Esophagus muscularis mucosa (tissue), 4 donors: ENCODE data around the gene RYR1. TPM values are rescaled to one million over a fixed set of nuclear protein-coding genes. Genes with fewer than 3 reads are reported as not detected.
"Not testable (repeated sequence)": the region's sequence is repeated elsewhere in the genome, so short reads cannot be mapped to it uniquely, and the experiment has no call there.

ENCODE experiments used
- DNase-seq: peaks from one replicate; pipeline ENCODE4 v3.0.0-alpha.2; 2017; ENCODE audit errors: extremely low spot score
- H3K27ac ChIP-seq, 4 donors: fragments of 200-600 bp; sonication (generic); replicated peaks in 1 of 4; 1 replicate in 3 of 4; 2 replicates in 1 of 4; pipeline ENCODE4 v1.5.1; 2016 to 2019; ENCODE audit warnings: mild to moderate bottlenecking in 1 of 4
- H3K27me3 ChIP-seq, 4 donors: fragments of 200-600 bp; sonication (generic); one replicate each; pipeline versions ENCODE4 v1.5.1 to v1.6.0; 2016 to 2019
- H3K36me3 ChIP-seq, 4 donors: fragments of 200-600 bp; sonication (generic); one replicate each; pipeline ENCODE4 v1.5.1; 2016 to 2019
- H3K4me1 ChIP-seq, 4 donors: fragments of 200-600 bp; sonication (generic); one replicate each; pipeline ENCODE4 v1.5.1; 2016 to 2019
- H3K4me3 ChIP-seq, 4 donors: fragments of 200-600 bp; sonication (generic); 1 replicate in 2 of 4; 2 replicates in 2 of 4; pipeline ENCODE4 v1.5.1; 2016 to 2019; ENCODE audit warnings: mild to moderate bottlenecking in 4 of 4, moderate library complexity in 1 of 4
- H3K9me3 ChIP-seq, 4 donors: fragments of 200-600 bp; sonication (generic); 1 replicate in 3 of 4; 2 replicates in 1 of 4; pipeline ENCODE4 v1.5.1; 2016 to 2019
- EP300 ChIP-seq: sonication (generic); formaldehyde crosslinking; IDR thresholded peaks from one replicate; pipeline ENCODE4 v1.6.1; 2017; ENCODE audit warnings: antibody characterized with exemption
- POLR2A ChIP-seq: fragments of 450-650 bp; IDR thresholded peaks from one replicate; pipeline ENCODE4 v1.6.1; 2017; ENCODE audit warnings: antibody characterized with exemption, moderate library complexity, mild to moderate bottlenecking, low read depth
- POLR2AphosphoS5 ChIP-seq, 2 donors: sonication (generic); formaldehyde crosslinking; IDR thresholded peaks; one replicate each; pipeline ENCODE4 v1.6.1; 2017; ENCODE audit warnings: antibody characterized with exemption in 2 of 2
- WGBS: methylation state at CpG from one replicate; pipeline ENCODE4 v1.1.5; 2018; 5-methylcytosine and 5-hydroxymethylcytosine counted together
- intact Hi-C: fragments of 100-400 bp; cut with DNase I; formaldehyde crosslinking; loops from one replicate; pipeline ENCODE4 v1.15.1; 2023
- total RNA-seq, 4 donors: library from RNA; depleted of rRNA; stranded (reverse); fragments of >200 nt; gene quantifications; one replicate each; pipeline versions ENCODE4 v1.1.0 to v1.2.1, GENCODE V29; 2016
- TF ChIP-seq, protein P1 (sequence below), 3 experiments: fragments of 200-600 bp in 2 of 3; fragments of 450-650 bp in 1 of 3; sonication (generic) in 2 of 3; IDR thresholded peaks; one replicate each; pipeline ENCODE4 v1.5.1; 2017 to 2019; ENCODE audit warnings: antibody characterized with exemption in 3 of 3, mild to moderate bottlenecking in 2 of 3, moderate library complexity in 1 of 3

The RYR1 gene
- total RNA-seq, 4 donors from 2014 or later = 0.99 to 4.0 (median 2.7) TPM

DNA sequence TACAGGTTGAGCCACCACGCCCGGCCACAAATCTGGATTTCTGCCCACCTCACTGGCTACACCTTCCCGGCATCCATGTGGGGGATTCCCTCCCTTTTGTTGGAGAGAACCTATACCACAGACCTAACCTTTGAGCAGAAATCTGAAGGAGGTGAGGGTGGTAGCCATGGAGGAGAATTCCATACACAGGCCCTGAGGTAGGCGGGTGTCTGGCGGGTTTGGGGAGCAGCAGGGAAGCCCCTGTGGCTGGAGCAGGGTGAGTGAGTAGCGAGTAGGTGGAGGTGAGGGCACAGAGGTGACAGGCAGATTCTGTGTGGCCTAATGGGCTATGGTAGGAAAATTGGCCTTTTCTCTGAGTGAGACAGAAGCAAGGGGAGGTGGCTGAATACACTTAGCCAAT, 196.1 kb downstream of the RYR1 start:
- Histone ChIP-seq H3K36me3 (peaks cover 72 to 94% (median 91%) of the 10 kb centered on the region in 4 donors), H3K27ac (no peak overlapping the region), H3K27me3 (no peaks in the 10 kb centered on the region), H3K9me3 (no peaks in the 10 kb centered on the region), H3K4me1 (peaks cover under 1 to 9% (median 5%) of the 10 kb centered on the region in 4 donors), H3K4me3 (no peak overlapping the region)
- TF ChIP-seq POLR2A = no peak
- TF ChIP-seq, protein P1, sequence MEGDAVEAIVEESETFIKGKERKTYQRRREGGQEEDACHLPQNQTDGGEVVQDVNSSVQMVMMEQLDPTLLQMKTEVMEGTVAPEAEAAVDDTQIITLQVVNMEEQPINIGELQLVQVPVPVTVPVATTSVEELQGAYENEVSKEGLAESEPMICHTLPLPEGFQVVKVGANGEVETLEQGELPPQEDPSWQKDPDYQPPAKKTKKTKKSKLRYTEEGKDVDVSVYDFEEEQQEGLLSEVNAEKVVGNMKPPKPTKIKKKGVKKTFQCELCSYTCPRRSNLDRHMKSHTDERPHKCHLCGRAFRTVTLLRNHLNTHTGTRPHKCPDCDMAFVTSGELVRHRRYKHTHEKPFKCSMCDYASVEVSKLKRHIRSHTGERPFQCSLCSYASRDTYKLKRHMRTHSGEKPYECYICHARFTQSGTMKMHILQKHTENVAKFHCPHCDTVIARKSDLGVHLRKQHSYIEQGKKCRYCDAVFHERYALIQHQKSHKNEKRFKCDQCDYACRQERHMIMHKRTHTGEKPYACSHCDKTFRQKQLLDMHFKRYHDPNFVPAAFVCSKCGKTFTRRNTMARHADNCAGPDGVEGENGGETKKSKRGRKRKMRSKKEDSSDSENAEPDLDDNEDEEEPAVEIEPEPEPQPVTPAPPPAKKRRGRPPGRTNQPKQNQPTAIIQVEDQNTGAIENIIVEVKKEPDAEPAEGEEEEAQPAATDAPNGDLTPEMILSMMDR (IDR thresholded peaks at IDR 0.05) = no peak
- TF ChIP-seq EP300 = no peak
- no peak for TF ChIP-seq POLR2AphosphoS5 (IDR thresholded peaks at IDR 0.05)
- WGBS = 99% methylated on average over 6 of the region's 6 CpGs
- intact Hi-C loops = loop anchor here (10.0 kb wide), 1 partner anchor 305 kb away; the partner anchor contains the start of genes MRPS12 and SARS2
- no peak for DNase-seq

- H3K9me3 ChIP-seq, H3K4me3 ChIP-seq, H3K27ac ChIP-seq, H3K27me3 ChIP-seq, DNase-seq: not testable (repeated sequence)
- 73% methylated on average over 11 of the region's 11 CpGs for WGBS
- H3K36me3 ChIP-seq = peaks cover 54 to 92% (median 88%) of the 10 kb centered on the region in 4 donors
- H3K4me1 ChIP-seq = peaks cover 9 to 20% (median 13%) of the 10 kb centered on the region in 4 donors
- intact Hi-C loops = loop anchor here (10.0 kb wide), 2 partner anchors 116 to 204 kb away; partner anchors contain the start of gene ECH1
These were observed 197.8 kb downstream of the RYR1 start for GRCh38 chr19:38631301-38631700.

- peaks cover 48 to 91% (median 88%) of the 10 kb centered on the region in 4 donors for H3K36me3 ChIP-seq
- WGBS = 69% methylated on average over 7 of the region's 7 CpGs
- H3K4me1 ChIP-seq = peaks cover 14 to 26% (median 16%) of the 10 kb centered on the region in 4 donors
These were observed 198.5 kb downstream of the RYR1 start for GRCh38 chr19:38631811-38632475.

GRCh38 chr19:38632476-38633213, 199.2 kb downstream of the RYR1 start:
- WGBS = 88% methylated on average over 15 of the region's 16 CpGs
- no peaks in the 10 kb centered on the region for H3K27me3 ChIP-seq
- H3K9me3 ChIP-seq = no peaks in the 10 kb centered on the region
- intact Hi-C loops = loop anchor here (10.0 kb wide), 2 partner anchors 118 to 202 kb away; partner anchors contain the start of gene ECH1
- peaks cover 41 to 86% (median 82%) of the 10 kb centered on the region in 4 donors for H3K36me3 ChIP-seq
- H3K4me1 ChIP-seq = peaks cover 14 to 32% (median 23%) of the 10 kb centered on the region in 4 donors
- no peak overlapping the region for H3K4me3 ChIP-seq
- TF ChIP-seq POLR2AphosphoS5 (IDR thresholded peaks at IDR 0.05) (no peak), POLR2A (no peak), EP300 (no peak)
- TF ChIP-seq, protein P1 (IDR thresholded peaks at IDR 0.05) = no peak
- H3K27ac ChIP-seq = no peak overlapping the region
- no peak for DNase-seq

More at GRCh38 chr19:38631811-38632475, 198.5 kb downstream of the RYR1 start:
- H3K9me3 ChIP-seq, H3K4me3 ChIP-seq, H3K27me3 ChIP-seq, DNase-seq, H3K27ac ChIP-seq: not testable (repeated sequence)
- intact Hi-C loops = loop anchor here (10.0 kb wide), 2 partner anchors 117 to 203 kb away; partner anchors contain the start of gene ECH1

DNA sequence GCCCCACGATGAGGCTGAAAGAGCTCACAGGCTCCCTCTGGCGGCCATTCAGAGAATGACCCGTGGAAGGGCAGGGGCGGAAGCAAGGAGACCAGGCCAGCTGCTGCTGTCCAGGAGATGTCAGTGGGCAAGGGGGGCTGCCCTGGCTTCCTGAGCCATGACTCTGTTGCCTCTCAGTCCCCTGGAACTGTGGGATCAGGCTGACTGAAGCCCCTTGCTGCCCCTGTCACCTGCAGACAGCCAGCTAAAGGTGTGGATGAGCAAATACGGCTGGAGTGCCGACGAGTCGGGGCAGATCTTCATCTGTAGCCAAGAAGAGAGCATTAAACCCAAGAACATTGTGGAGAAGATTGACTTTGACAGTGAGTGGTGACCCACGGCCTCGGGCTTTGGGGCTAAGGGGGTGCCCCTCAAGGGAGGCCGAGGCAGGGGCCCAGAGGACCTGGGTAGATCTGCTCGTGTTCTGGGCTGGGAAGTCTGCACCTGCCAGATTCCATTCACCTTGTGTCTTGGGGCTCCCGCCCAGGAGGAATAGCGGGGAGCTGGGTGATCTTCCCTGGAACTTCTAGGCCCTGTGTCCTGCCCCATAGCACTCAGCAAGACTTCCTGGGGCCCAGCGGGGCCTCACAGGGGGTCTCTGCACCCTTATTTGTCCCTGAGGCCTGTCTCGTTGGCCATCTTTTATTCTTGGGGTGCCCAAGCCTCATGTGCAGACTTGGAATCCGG, 201.4 kb downstream of the RYR1 start:
- Histone ChIP-seq H3K27me3 (no peaks in the 10 kb centered on the region), H3K9me3 (no peaks in the 10 kb centered on the region), H3K27ac (peak overlapping the region; percentile 39 to 67 (median 54)), H3K4me1 (peaks cover 18 to 32% (median 25%) of the 10 kb centered on the region in 4 donors), H3K4me3 (no peak overlapping the region), H3K36me3 (peaks cover 21 to 72% (median 68%) of the 10 kb centered on the region in 4 donors)
- TF ChIP-seq POLR2AphosphoS5 (IDR thresholded peaks at IDR 0.05) = peak; percentile 33 to 55
- TF ChIP-seq, protein P1 (IDR thresholded peaks at IDR 0.05) = peak in 2 of 3 experiments; percentile 94
- TF ChIP-seq EP300 = no peak
- WGBS = 62% methylated on average over 14 of the region's 17 CpGs
- intact Hi-C loops = loop anchor here (2.0 to 10.0 kb wide), 4 partner anchors 90 to 232 kb away; partner anchors contain the start of genes ECH1 and FAM98C
- no peak for DNase-seq
